PC-9 (cell line): ENCODE measurements around the gene RRP1. TPM values are rescaled to one million over a fixed set of nuclear protein-coding genes. Genes with fewer than 3 reads are reported as not detected.

Source experiments
- BruUV-seq: library from RNA; stranded (reverse); fragments of 400-500 nt; replicated peaks from 2 replicates; lab custom pipeline; 2021; lab: Mats Ljungman, UMichigan
- CTCF ChIA-PET: fragments of 300-600 bp; sonication (Branson Sonifier 250); formaldehyde crosslinking; loops from one replicate; lab custom pipeline; 2022; ENCODE audit warnings: antibody characterized with exemption; lab: Charles Lee
- POLR2A ChIA-PET: fragments of 300-600 bp; sonication (Branson Sonifier 250); formaldehyde crosslinking; loops from one replicate; lab custom pipeline; 2022; ENCODE audit warnings: antibody characterized with exemption; ENCODE audit not compliant: unreplicated experiment; lab: Charles Lee
- DNase-seq, 2 experiments: peaks; one replicate each; pipeline versions ENCODE4 v3.0.0 to v3.0.0-alpha.2; 2015 to 2022; ENCODE audit warnings: mixed read lengths in 1 of 2
- H2AFZ ChIP-seq: fragments of 200-600 bp; sonication (generic); 2 replicates; pipeline ENCODE4 v1.8.1; 2017; ENCODE audit warnings: antibody characterized with exemption
- H3F3A ChIP-seq: fragments of 200-600 bp; sonication (generic); 2 replicates; pipeline ENCODE4 v1.8.1; 2017; ENCODE audit warnings: antibody characterized with exemption, mild to moderate bottlenecking, low read depth; ENCODE audit not compliant: insufficient read depth
- H3K27ac ChIP-seq: fragments of 200-600 bp; sonication (generic); 2 replicates; pipeline ENCODE4 v1.6.1; 2016; ENCODE audit warnings: mixed run types
- H3K27me3 ChIP-seq: fragments of 200-600 bp; sonication (generic); 2 replicates; pipeline ENCODE4 v1.6.1; 2016; ENCODE audit warnings: low read depth, mixed run types; ENCODE audit not compliant: insufficient read depth
- H3K36me3 ChIP-seq: fragments of 200-600 bp; sonication (generic); 2 replicates; pipeline ENCODE4 v1.6.1; 2016; ENCODE audit warnings: low read depth, mixed run types
- H3K4me1 ChIP-seq: fragments of 200-600 bp; sonication (generic); replicated peaks from 2 replicates; pipeline ENCODE4 v1.6.1; 2016; ENCODE audit warnings: mixed run types; ENCODE audit not compliant: insufficient read depth
- H3K4me2 ChIP-seq: fragments of 200-600 bp; sonication (generic); 2 replicates; pipeline ENCODE4 v1.6.1; 2017; ENCODE audit warnings: mixed run types
- H3K4me3 ChIP-seq: fragments of 200-600 bp; sonication (generic); 2 replicates; pipeline ENCODE4 v1.6.1; 2016; ENCODE audit warnings: mixed run types
- H3K79me2 ChIP-seq: fragments of 200-600 bp; sonication (generic); 2 replicates; pipeline ENCODE4 v1.6.1; 2017; ENCODE audit warnings: low read depth, mixed run types
- H3K9me2 ChIP-seq: fragments of 200-600 bp; sonication (generic); 2 replicates; pipeline ENCODE4 v1.8.1; 2017; ENCODE audit warnings: mild to moderate bottlenecking; ENCODE audit not compliant: insufficient read depth
- H3K9me3 ChIP-seq: fragments of 200-600 bp; sonication (generic); 2 replicates; pipeline ENCODE4 v1.8.1; 2016; ENCODE audit warnings: low read depth; ENCODE audit not compliant: insufficient read depth
- H4K20me1 ChIP-seq: fragments of 200-600 bp; sonication (generic); 2 replicates; pipeline ENCODE4 v1.8.1; 2017; ENCODE audit not compliant: insufficient read depth
- EZH2 ChIP-seq: fragments of 200-600 bp; sonication (generic); IDR thresholded peaks from 2 replicates; pipeline ENCODE4 v1.8.0; 2017; ENCODE audit warnings: antibody characterized with exemption, low read depth
- intact Hi-C: fragments of 100-400 bp; cut with micrococcal nuclease; formaldehyde crosslinking; loops from one replicate; pipeline ENCODE4 v1.10.0; 2022; ENCODE audit not compliant: unreplicated experiment
- total RNA-seq: library from RNA; stranded (reverse); gene quantifications from 2 replicates; pipeline ENCODE4 v1.2.3, GENCODE V29; 2021
- TF ChIP-seq, protein P1 (sequence below): fragments of 200-600 bp; sonication (generic); conservative IDR thresholded peaks from 2 replicates; pipeline ENCODE4 v1.6.1; 2017; ENCODE audit warnings: mixed run types, antibody characterized with exemption, mild to moderate bottlenecking, moderate library complexity

The RRP1 gene
- total RNA-seq, 1 experiment from 2014 or later: 24.9 TPM

DNA sequence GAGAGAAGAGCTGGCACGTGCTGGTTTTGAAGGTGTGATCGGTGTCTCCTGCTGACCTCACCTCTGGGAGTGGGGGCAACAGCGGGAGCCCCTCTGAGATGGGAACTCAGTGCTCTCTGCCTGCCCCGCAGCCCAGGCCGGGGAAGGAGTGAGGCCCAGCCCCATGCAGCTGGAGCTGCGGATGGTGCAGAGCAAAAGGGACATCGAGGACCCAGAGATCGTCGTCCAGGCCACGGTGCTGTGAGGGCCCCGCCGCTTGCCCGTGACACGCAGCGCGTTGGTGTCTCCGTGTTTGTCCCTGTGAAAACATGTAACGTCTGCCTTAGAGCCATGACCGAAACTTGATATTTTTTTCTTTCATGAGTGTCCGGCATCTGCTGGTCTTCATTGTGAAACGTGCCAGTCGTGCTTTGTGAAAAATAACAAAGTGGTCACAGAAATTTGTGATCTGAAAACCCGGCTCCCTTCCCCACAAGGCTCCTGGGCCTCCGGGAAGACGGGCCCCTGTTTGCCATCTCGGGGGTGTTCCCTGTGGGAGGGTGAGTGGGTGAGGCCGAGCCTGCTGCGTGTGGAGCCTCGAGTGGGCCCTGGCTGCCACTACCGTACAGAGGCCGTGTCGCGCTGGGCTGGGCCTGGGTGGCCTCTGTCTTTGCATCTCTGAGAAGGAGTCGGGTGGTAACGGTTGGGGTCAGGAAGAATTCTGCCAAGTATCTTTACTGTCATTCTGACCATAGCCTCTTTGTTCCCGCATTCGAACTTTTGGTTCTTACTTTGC, 33.4 kb upstream of the RRP1 start:
- no TSS peak for BruUV-seq
- Histone ChIP-seq H3K4me3 (no peak overlapping the region), H3K4me1 (no peaks in the 10 kb centered on the region), H3K36me3 (no peaks in the 10 kb centered on the region), H3K9me2 (no peaks in the 10 kb centered on the region), H4K20me1 (no peaks in the 10 kb centered on the region), H3F3A (peaks cover 10% of the 10 kb centered on the region; the same call in 1 of the 2 replicates), H3K79me2 (no peaks in the 10 kb centered on the region), H2AFZ (no peak overlapping the region), H3K27ac (no peak overlapping the region), H3K27me3 (no peaks in the 10 kb centered on the region), H3K9me3 (no peaks in the 10 kb centered on the region), H3K4me2 (no peak overlapping the region)
- TF ChIP-seq EZH2: no peak
- TF ChIP-seq, protein P1, sequence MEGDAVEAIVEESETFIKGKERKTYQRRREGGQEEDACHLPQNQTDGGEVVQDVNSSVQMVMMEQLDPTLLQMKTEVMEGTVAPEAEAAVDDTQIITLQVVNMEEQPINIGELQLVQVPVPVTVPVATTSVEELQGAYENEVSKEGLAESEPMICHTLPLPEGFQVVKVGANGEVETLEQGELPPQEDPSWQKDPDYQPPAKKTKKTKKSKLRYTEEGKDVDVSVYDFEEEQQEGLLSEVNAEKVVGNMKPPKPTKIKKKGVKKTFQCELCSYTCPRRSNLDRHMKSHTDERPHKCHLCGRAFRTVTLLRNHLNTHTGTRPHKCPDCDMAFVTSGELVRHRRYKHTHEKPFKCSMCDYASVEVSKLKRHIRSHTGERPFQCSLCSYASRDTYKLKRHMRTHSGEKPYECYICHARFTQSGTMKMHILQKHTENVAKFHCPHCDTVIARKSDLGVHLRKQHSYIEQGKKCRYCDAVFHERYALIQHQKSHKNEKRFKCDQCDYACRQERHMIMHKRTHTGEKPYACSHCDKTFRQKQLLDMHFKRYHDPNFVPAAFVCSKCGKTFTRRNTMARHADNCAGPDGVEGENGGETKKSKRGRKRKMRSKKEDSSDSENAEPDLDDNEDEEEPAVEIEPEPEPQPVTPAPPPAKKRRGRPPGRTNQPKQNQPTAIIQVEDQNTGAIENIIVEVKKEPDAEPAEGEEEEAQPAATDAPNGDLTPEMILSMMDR: no peak
- CTCF ChIA-PET: no interaction called here
- intact Hi-C loops: no loop called here
- no peak for DNase-seq
- POLR2A ChIA-PET: no interaction called here

DNA sequence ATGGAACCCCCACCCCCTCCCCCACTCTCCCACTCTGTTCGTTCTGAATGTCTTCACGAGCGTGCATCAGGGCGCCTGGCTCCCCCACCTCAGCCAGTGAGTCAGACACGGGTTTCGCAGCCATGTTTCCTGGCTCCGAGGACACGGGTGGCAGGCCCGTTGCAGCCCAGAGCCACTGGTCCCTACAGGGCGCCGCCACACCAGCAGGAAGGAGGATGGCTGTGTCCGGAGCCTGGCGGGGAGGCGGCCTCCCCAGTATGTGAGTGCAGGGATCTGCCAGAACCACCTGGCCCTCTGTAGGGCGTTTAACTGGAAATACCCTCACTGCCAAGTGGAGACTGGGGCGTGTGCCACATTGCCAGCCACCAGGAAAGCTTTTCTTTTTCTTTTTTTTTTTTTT, 31.8 kb upstream of the RRP1 start:
- no peak overlapping the region for H3K4me3 ChIP-seq
- CTCF ChIA-PET: no interaction called here
- no peaks in the 10 kb centered on the region for H3K4me1 ChIP-seq
- TF ChIP-seq, protein P1: no peak
- no peak for TF ChIP-seq EZH2
- POLR2A ChIA-PET: no interaction called here
- H2AFZ ChIP-seq: no peak overlapping the region
- H3K79me2 ChIP-seq: no peaks in the 10 kb centered on the region
- DNase-seq: no peak
- TSS peak; percentile 12 for BruUV-seq
- H3F3A ChIP-seq: peaks cover 10% of the 10 kb centered on the region; the same call in 1 of the 2 replicates
- H3K9me2 ChIP-seq: no peaks in the 10 kb centered on the region
- H4K20me1 ChIP-seq: no peaks in the 10 kb centered on the region
- H3K27ac ChIP-seq: no peak overlapping the region
- no peaks in the 10 kb centered on the region for H3K36me3 ChIP-seq
- H3K4me2 ChIP-seq: no peak overlapping the region
- intact Hi-C loops: no loop called here
- H3K27me3 ChIP-seq: no peaks in the 10 kb centered on the region
- no peaks in the 10 kb centered on the region for H3K9me3 ChIP-seq

DNA sequence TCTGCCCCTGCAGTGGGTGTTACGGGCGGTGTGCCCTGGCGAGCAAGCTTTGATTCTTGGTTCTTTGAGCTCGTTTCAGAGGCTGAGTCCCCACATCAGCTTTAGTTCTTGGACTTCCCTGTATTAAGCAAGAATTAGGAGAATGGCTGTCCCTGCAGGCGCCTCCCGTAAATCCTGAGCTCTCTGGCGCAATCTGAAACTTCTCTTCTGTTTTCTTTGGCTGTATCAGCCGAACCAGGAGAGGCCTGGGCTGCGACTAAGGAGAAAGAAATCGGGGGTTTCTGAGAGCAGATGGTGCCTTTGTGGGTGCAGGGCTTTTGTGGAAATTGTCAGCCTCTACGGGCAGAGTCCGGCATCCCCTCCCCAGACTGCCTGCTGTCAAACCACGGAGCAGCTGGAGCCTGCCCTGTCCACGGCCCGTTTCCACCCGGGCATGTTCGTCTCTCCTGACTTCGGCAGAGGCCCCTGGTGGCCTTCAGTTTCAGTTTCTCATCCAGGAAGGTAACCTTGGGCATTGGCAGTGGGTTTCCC, 31.2 kb upstream of the RRP1 start:
- ChIA-PET CTCF (no interaction called here), POLR2A (no interaction called here)
- Histone ChIP-seq H3K27me3 (no peaks in the 10 kb centered on the region), H3K79me2 (no peaks in the 10 kb centered on the region), H3K36me3 (no peaks in the 10 kb centered on the region), H3K4me2 (no peak overlapping the region), H4K20me1 (no peaks in the 10 kb centered on the region), H3F3A (peaks cover 10% of the 10 kb centered on the region; the same call in 1 of the 2 replicates), H3K4me3 (no peak overlapping the region), H3K9me3 (no peaks in the 10 kb centered on the region), H3K27ac (no peak overlapping the region), H3K9me2 (no peaks in the 10 kb centered on the region), H2AFZ (no peak overlapping the region), H3K4me1 (no peaks in the 10 kb centered on the region)
- TF ChIP-seq, protein P1: no peak
- TF ChIP-seq EZH2: no peak
- intact Hi-C loops: no loop called here
- BruUV-seq: no TSS peak
- DNase-seq: no peak
